Hematopoietic multipotent progenitor cell treated with erythropoietin and hydrocortisone succinate and interleukin-3 and kit ligand, for 15 days (in vitro differentiated cells): ENCODE results near the gene XYLT1.

Experiments
- DNase-seq: peaks from one replicate; pipeline ENCODE4 v3.0.0-alpha.2; 2015; ENCODE audit warnings: low spot score

Gene XYLT1

DNA sequence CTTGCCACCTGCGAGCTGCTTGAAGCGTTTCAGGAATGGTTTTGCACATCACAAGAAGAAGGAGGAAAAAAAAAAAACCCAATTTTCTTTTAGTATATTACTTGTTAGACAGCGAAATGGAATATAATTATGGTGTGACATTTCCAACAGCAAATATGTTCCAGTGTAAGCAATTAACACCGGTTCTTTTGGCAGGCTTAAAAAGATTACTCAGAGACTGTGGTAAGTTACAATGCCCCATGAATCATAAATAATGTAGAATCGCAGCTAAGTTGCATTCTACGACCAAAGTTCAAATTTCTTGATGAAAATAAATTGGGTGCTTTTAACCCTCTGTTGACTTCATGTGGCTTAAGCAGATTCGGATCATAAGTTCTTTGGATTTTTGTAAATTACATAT is 245.2 kb downstream of the XYLT1 start:
- no peak for DNase-seq

DNA sequence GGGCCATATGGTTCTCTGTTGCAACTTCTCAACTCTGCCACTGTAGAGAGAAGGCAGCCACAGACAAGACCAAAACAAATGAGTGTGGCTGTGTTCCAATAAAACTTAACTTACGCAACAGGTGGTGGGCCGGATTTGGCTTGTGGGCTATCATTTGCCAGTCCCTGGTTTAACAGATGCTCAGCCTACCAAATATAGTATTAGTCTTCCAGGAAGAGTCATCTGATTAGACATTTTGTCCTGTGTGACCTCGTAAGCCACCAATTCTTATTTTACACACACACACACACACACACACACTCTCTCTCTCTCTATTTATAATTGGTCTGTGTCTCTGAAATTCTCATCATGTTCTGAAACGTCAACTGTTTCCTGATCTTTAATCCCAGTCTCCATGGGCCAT is 245.9 kb downstream of the XYLT1 start:
- no peak for DNase-seq

- no peak for DNase-seq
Observed at GRCh38 chr16:17224350-17224749, 246.4 kb downstream of the XYLT1 start.

DNA sequence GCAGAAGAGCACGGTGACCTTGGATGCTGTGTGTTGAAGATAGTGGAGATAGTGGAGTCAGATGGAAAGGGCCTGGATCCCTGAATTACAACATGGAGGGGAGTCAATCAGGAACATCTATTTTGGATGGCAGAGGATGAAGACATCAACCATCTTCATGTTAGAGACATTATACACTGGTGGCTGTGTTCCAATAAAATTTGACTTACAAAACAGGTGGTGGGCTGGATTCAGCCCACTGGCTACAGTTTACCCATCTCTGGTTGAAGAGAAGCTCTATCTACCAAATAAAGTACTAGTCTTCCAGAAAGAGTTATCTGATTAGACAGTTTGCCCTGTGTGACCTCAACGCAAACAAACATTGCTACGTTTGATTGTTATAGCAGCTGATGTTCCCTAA is 247.2 kb downstream of the XYLT1 start:
- DNase-seq: no peak

DNA sequence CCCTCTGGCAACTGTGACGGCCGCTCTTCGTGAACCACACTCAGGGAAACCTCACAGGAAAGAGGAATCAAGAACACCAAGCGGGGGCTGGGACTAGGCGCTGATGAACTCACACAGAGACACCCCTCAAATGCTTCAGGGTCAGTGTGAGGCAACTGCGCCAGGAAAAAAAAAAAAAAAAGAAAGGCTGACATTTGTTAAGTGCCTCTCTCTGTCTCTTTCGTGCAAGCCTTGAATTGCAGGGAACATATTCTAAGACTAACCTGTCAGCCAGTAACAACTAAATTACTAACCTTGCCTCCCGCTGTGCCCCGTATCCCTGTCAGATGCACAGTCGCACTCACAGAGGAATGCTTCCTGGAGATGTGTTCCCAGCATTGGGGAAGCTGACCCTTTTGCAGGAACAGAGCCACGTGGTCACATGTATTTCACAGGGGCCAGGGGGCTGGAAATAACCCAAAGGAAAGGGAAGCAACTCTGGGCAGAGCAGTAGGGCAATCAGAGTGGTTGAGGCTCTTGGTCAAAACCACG is 247.8 kb downstream of the XYLT1 start:
- DNase-seq: no peak

- no peak for DNase-seq
Observed at GRCh38 chr16:17219991-17220390, 250.8 kb downstream of the XYLT1 start.

- DNase-seq: no peak
Observed at GRCh38 chr16:17215936-17216335, 254.8 kb downstream of the XYLT1 start.

GRCh38 chr16:17215306-17215705 is 255.5 kb downstream of the XYLT1 start:
- DNase-seq: no peak

DNA sequence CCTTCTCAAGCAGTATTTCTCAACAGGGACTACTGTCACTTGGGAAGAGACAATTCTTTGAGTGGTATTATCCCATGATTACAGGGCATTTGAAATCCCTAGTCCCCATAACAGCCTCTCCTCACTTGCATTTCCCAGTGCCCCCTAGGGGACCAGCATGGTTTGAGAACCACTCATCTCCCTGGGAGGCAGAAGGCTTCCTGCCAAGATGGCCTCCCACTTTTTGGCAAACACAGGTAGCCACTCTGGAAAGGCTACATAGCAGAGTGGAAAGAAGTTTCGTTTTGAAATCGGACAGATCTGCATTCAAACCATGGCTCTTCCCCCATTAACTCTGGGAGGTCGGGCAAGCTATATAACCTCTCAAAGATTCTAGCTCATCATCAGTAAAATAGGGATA is 256.8 kb downstream of the XYLT1 start:
- no peak for DNase-seq

GRCh38 chr16:17213025-17213424 is 257.7 kb downstream of the XYLT1 start:
- DNase-seq: no peak

DNA sequence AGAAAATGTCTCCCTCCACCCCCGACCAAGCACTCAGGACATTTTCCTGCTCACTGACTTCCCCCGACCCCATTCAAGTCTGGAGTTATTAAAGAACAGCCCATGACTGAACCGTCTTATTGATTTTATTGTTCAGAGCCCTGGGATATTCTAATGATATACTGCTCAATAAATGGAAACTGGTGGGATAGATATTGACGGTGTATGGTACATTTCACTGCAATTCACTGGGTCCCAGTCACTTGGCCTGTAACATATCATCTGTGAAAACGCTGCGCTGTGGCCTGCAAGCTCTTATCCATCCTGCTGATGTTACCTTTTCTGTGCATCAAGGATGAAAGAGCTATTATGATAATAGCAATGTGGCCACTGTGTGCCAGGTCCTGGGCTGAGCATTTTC is 258.2 kb downstream of the XYLT1 start:
- DNase-seq: no peak

- DNase-seq: no peak
Observed at GRCh38 chr16:17211797-17212196, 259.0 kb downstream of the XYLT1 start.

DNA sequence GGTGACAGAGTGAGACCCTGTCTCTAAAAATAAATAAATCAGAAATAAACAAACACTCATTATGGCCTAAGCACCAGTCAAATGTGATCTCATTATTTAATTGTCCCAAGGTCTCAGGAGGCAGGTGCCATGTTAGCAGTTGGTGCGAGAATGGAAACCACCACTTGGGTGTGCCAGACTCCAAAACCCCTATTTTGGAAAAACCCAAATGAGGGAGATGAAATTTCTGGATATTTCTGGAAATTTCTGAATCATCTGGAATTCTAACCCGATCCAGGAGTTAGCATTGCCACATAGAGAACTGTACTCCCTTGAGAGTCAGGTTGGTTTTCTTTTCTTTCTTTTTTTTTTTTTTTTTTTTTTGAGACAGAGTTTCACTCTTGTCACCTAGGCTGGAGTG is 264.0 kb downstream of the XYLT1 start:
- DNase-seq: no peak

- DNase-seq: no peak
Observed at GRCh38 chr16:17205279-17206211, 265.2 kb downstream of the XYLT1 start.

GRCh38 chr16:17204644-17205043 is 266.1 kb downstream of the XYLT1 start:
- DNase-seq: no peak

- DNase-seq: no peak
Observed at GRCh38 chr16:17204206-17204605, 266.6 kb downstream of the XYLT1 start.

DNA sequence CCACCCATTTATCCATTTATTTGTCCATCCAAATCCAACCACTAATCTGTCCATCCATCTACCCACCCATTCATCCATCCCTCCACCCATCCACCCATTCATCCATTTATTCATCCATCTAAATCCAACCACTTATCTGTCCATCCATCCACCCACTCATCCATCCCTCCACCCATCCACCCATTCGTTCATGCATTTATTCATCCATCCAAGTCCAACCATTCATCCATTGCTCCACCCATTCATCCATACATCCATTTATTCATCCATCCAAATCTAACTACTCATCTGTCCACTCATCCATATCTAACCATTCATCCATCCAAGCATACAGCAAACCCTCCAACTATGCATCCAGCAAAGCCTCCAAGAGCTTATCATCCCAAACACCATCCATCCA is 267.3 kb downstream of the XYLT1 start:
- no peak for DNase-seq

DNA sequence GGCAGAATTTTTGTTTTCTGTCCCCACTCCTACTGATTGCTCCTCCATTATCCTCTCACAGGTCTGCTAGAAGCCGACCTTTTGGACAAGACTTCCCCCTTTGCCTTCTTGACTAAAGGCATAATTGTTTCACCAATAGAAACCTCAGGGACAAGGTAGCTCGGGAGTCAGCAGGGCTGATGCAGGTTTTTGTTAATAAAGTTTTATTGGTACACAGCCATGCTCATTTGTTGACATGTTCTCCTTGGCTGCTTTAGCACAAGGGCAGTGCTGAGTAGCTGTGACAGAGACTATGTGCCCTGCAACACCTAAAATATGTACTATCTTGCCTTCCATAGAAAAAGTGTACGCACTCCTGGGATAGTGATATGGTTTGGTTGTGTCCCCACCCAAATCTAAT is 271.6 kb downstream of the XYLT1 start:
- DNase-seq: no peak

DNA sequence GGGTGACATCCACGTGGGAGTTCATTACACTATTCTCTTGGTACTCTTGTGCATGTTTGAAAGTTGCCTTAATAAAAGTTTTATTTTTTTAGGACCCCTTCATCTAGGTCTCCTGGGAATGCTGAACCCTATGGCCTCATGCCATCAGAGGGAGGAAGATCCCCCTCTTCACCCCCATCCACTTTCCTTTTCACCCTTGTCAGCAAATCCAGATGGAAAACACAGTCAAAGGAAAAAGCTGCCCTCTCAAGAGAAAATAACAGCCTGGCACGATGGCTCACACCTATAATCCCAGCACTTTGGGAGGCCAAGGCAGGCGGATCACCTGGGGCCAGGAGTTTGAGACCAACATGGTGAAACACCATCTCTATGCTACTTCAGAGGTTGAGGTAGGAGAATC is 274.2 kb downstream of the XYLT1 start:
- DNase-seq: no peak

- peak; percentile 39 for DNase-seq
Observed at GRCh38 chr16:17194190-17194780, 276.5 kb downstream of the XYLT1 start.

DNA sequence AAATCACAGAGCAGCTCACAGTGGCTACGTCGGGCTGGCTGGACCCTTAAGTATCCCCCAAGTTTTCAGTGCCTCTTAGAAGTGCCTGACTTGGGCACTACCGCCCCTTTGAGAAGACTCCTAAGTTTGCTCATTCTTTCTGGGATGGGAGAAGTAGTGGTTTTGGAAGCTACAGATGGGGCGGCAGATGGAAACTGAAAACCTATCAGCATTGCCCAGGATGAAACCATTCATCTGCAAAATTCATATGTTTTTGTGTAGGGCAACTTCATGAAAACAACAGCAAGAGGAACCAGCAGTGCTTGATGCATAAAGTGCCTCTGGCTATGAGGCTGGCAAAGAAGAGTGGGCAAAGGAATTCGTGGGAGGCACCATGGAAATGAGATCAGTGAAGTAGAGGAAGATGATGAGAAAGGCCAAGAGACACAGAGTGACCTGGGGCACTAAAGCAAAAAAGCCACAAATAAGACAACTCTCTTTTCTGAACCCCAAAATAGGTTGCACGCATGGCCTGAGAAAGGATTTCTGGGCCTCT is 277.1 kb downstream of the XYLT1 start:
- no peak for DNase-seq

GRCh38 chr16:17184026-17184425 is 286.7 kb downstream of the XYLT1 start:
- no peak for DNase-seq
